OCI-LY1 (cell line): Measurements from ENCODE around the gene RNF41.

Experiments used
- H2AFZ ChIP-seq: fragments of 200-600 bp; sonication (generic), shearing (Covaris generic); 2 replicates; pipeline ENCODE4 v1.6.0; 2014; ENCODE audit warnings: antibody characterized with exemption, mild to moderate bottlenecking, low read length
- H3F3A ChIP-seq: fragments of 200-600 bp; sonication (generic), shearing (Covaris generic); 2 replicates; pipeline ENCODE4 v1.6.0; 2014; ENCODE audit warnings: mild to moderate bottlenecking, antibody characterized with exemption, low read length, moderate library complexity; ENCODE audit not compliant: insufficient read depth
- H3K27ac ChIP-seq: fragments of 200-600 bp; sonication (generic); 2 replicates; pipeline ENCODE4 v1.5.1; 2014; ENCODE audit warnings: low read length, mixed run types, mild to moderate bottlenecking, low read depth; ENCODE audit not compliant: poor library complexity, severe bottlenecking
- H3K27me3 ChIP-seq: fragments of 200-600 bp; sonication (generic); 2 replicates; pipeline ENCODE4 v1.6.0; 2014; ENCODE audit warnings: antibody characterized with exemption, mild to moderate bottlenecking, low read length, moderate library complexity; ENCODE audit not compliant: insufficient read depth
- H3K36me3 ChIP-seq: fragments of 200-600 bp; sonication (generic); 2 replicates; pipeline ENCODE4 v1.6.1; 2014; ENCODE audit warnings: mild to moderate bottlenecking, antibody characterized with exemption, low read length, moderate library complexity, mixed read lengths; ENCODE audit not compliant: insufficient read depth
- H3K4me1 ChIP-seq: fragments of 200-600 bp; sonication (generic); 2 replicates; pipeline ENCODE4 v1.5.1; 2014; ENCODE audit warnings: mild to moderate bottlenecking, low read length, moderate library complexity; ENCODE audit not compliant: insufficient read depth, severe bottlenecking
- H3K4me2 ChIP-seq: fragments of 200-600 bp; sonication (generic), shearing (Covaris generic); 2 replicates; pipeline ENCODE4 v1.6.1; 2014; ENCODE audit warnings: low read length
- H3K4me3 ChIP-seq: fragments of 200-600 bp; sonication (generic); 2 replicates; pipeline ENCODE4 v1.5.1; 2014; ENCODE audit warnings: low read length, low read depth, mild to moderate bottlenecking, mixed read lengths; ENCODE audit not compliant: poor library complexity, severe bottlenecking
- H3K79me2 ChIP-seq: fragments of 200-600 bp; shearing (Covaris generic); 2 replicates; pipeline ENCODE4 v1.6.1; 2016; ENCODE audit warnings: mixed run types, low read length, mixed read lengths; ENCODE audit not compliant: insufficient read depth
- H3K9ac ChIP-seq: fragments of 200-600 bp; sonication (generic), shearing (Covaris generic); 2 replicates; pipeline ENCODE4 v1.6.1; 2014; ENCODE audit warnings: mild to moderate bottlenecking, low read length, mixed read lengths
- H3K9me2 ChIP-seq: fragments of 200-600 bp; sonication (generic), shearing (Covaris generic); 2 replicates; pipeline ENCODE4 v1.6.1; 2014; ENCODE audit warnings: low read depth, mild to moderate bottlenecking, low read length, mixed read lengths
- H3K9me3 ChIP-seq: fragments of 200-600 bp; shearing (Covaris generic); 2 replicates; pipeline ENCODE4 v1.6.1; 2014; ENCODE audit warnings: low read length, mixed read lengths
- H4K20me1 ChIP-seq: fragments of 200-600 bp; sonication (generic), shearing (Covaris generic); 2 replicates; pipeline ENCODE4 v1.6.0; 2016; ENCODE audit warnings: mild to moderate bottlenecking, low read length; ENCODE audit not compliant: insufficient read depth
- EZH2 ChIP-seq: fragments of 200-600 bp; sonication (generic), shearing (Covaris generic); IDR thresholded peaks from 2 replicates; pipeline ENCODE4 v1.8.0; 2017; ENCODE audit warnings: borderline replicate concordance, mixed run types, mild to moderate bottlenecking, antibody characterized with exemption, low read length, moderate library complexity, mixed read lengths
- TF ChIP-seq, protein P1 (sequence below): fragments of 200-600 bp; sonication (generic), shearing (Covaris generic); IDR thresholded peaks from 2 replicates; pipeline ENCODE4 v1.5.1; 2017; ENCODE audit warnings: mild to moderate bottlenecking, antibody characterized with exemption, low read length, moderate library complexity, mixed read lengths

The RNF41 gene

DNA sequence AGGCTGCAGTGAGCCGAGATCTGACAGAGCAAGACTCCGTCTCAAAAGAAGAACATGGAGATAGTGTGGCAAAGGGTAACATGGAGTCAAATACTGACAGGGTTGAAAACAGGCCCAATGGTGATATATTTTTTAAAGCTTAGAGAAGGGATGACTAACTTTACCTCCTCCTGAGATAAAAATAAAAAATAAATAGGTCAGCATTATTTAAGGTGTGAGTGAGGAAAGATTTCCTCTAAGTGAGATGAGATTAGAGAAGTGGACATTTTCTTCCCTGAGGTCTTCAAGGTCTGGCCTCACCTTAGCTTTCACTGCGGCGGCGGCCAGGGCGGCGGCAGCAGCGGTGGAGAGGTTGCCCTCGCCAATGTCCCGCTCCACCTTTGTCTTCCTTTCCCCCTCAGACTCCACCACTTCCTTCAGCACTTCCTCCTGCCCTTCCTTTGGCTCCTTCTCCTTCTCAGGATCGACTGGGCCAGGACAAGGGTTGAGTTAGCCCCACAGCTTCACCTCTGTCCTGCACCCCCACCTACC, 52.4 kb downstream of the RNF41 start:
- no peaks in the 10 kb centered on the region for H3K27me3 ChIP-seq
- no peaks in the 10 kb centered on the region for H3K79me2 ChIP-seq
- H4K20me1 ChIP-seq: no peaks in the 10 kb centered on the region
- no peak overlapping the region for H2AFZ ChIP-seq
- H3K9me3 ChIP-seq: no peaks in the 10 kb centered on the region
- no peaks in the 10 kb centered on the region for H3F3A ChIP-seq
- peaks cover 88% of the 10 kb centered on the region for H3K36me3 ChIP-seq
- no peak overlapping the region for H3K4me3 ChIP-seq
- H3K4me2 ChIP-seq: no peak overlapping the region
- H3K9ac ChIP-seq: no peak overlapping the region
- TF ChIP-seq EZH2: no peak
- TF ChIP-seq, protein P1, sequence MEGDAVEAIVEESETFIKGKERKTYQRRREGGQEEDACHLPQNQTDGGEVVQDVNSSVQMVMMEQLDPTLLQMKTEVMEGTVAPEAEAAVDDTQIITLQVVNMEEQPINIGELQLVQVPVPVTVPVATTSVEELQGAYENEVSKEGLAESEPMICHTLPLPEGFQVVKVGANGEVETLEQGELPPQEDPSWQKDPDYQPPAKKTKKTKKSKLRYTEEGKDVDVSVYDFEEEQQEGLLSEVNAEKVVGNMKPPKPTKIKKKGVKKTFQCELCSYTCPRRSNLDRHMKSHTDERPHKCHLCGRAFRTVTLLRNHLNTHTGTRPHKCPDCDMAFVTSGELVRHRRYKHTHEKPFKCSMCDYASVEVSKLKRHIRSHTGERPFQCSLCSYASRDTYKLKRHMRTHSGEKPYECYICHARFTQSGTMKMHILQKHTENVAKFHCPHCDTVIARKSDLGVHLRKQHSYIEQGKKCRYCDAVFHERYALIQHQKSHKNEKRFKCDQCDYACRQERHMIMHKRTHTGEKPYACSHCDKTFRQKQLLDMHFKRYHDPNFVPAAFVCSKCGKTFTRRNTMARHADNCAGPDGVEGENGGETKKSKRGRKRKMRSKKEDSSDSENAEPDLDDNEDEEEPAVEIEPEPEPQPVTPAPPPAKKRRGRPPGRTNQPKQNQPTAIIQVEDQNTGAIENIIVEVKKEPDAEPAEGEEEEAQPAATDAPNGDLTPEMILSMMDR: no peak
- no peak overlapping the region for H3K27ac ChIP-seq
- H3K9me2 ChIP-seq: no peaks in the 10 kb centered on the region
- H3K4me1 ChIP-seq: no peaks in the 10 kb centered on the region

DNA sequence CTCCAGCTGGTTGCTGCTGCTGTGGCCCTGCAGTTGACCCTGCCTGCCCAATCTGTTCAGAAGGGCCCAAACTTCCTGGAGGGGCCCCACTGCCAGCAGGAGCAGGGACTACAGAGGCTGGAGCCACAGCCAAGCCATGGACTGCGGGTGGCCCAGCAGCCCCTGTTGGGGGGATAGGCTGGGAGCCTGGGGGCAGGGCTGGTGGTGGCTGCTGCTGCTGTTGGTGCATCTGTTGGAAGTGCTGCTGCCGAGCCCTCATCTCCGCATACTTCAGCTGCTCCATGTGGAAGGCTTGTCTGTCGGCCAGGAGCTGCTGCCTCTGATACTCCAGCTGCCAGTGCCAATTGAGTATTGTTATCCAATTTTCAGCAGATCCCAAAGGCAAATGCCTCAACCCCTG, 56.4 kb downstream of the RNF41 start:
- Histone ChIP-seq H3K4me3 (no peak overlapping the region), H3K9me2 (no peaks in the 10 kb centered on the region)
- no peak for TF ChIP-seq EZH2
- TF ChIP-seq, protein P1: no peak

DNA sequence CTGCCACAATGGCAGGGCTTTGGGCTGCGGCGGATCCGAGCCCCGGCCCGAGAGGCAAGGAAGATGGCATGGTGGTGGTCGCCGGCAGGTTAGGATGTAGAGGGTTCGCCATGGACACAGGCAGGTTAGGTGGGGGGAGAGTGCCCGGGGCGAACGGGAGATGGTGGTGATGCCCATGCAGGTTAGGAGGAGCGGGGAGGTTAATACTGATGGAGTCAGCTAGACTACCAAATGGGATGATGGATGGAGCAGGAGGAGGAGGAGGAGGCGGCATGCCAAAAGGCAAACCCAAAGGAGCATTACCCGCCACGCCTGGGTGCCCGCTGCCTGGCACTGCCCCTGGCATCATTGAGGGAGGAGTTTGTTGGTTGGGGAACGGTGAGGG, 57.4 kb downstream of the RNF41 start:
- H3K9ac ChIP-seq: no peak overlapping the region
- peaks cover 2% of the 10 kb centered on the region for H3K79me2 ChIP-seq
- H4K20me1 ChIP-seq: no peaks in the 10 kb centered on the region
- no peak overlapping the region for H3K4me2 ChIP-seq
- no peak overlapping the region for H2AFZ ChIP-seq
- no peak overlapping the region for H3K4me3 ChIP-seq
- H3K27ac ChIP-seq: no peak overlapping the region
- no peaks in the 10 kb centered on the region for H3K27me3 ChIP-seq
- H3K36me3 ChIP-seq: peaks cover 90% of the 10 kb centered on the region
- peaks cover 25% of the 10 kb centered on the region for H3K4me1 ChIP-seq
- H3K9me3 ChIP-seq: no peaks in the 10 kb centered on the region
- no peak for TF ChIP-seq EZH2
- TF ChIP-seq, protein P1: no peak
- H3K9me2 ChIP-seq: no peaks in the 10 kb centered on the region
- no peaks in the 10 kb centered on the region for H3F3A ChIP-seq

More for the DNA sequence above, 56.4 kb downstream of the RNF41 start:
- Histone ChIP-seq H3K36me3 (peaks cover 90% of the 10 kb centered on the region), H3K9ac (no peak overlapping the region), H3K4me2 (no peak overlapping the region), H2AFZ (no peak overlapping the region), H3K27me3 (no peaks in the 10 kb centered on the region), H3K27ac (no peak overlapping the region), H3K79me2 (no peaks in the 10 kb centered on the region), H3F3A (no peaks in the 10 kb centered on the region), H3K9me3 (no peaks in the 10 kb centered on the region), H4K20me1 (no peaks in the 10 kb centered on the region), H3K4me1 (peaks cover 15% of the 10 kb centered on the region)
